Liver (tissue), 9 donors: Measurements from ENCODE around the gene ARMH1. TPM values are rescaled to one million over a fixed set of nuclear protein-coding genes. Genes with fewer than 3 reads are reported as not detected.
"Not testable (repeated sequence)": the region's sequence is repeated elsewhere in the genome, so short reads cannot be mapped to it uniquely, and the experiment has no call there.

ENCODE experiments used
- DNase-seq: peaks from one replicate; pipeline ENCODE4 v3.0.0-alpha.2; 2017; ENCODE audit warnings: low spot score
- H3K27ac ChIP-seq, 2 donors: one replicate each; pipeline ENCODE4 v1.7.0; 2013; ENCODE audit warnings: inconsistent platforms in 2 of 2, low read length in 2 of 2, control low read depth in 1 of 2, low read depth in 1 of 2, mild to moderate bottlenecking in 1 of 2
- H3K27me3 ChIP-seq, 4 donors: one replicate each; pipeline versions ENCODE4 v1.6.1 to v1.7.0; 2013; ENCODE audit warnings: low read length in 3 of 4, inconsistent platforms in 1 of 4, mild to moderate bottlenecking in 1 of 4, moderate library complexity in 1 of 4; ENCODE audit not compliant: control insufficient read depth in 4 of 4, insufficient read depth in 4 of 4
- H3K36me3 ChIP-seq, 4 donors: one replicate each; pipeline versions ENCODE4 v1.6.1 to v1.7.0; 2013; ENCODE audit warnings: low read length in 3 of 4, mild to moderate bottlenecking in 3 of 4, low read depth in 1 of 4, moderate library complexity in 1 of 4; ENCODE audit not compliant: control insufficient read depth in 4 of 4, insufficient read depth in 3 of 4
- H3K4me1 ChIP-seq, 4 donors: one replicate each; pipeline versions ENCODE4 v1.6.1 to v1.7.0; 2013; ENCODE audit warnings: low read length in 3 of 4, mild to moderate bottlenecking in 3 of 4, moderate library complexity in 1 of 4; ENCODE audit not compliant: control insufficient read depth in 4 of 4, insufficient read depth in 4 of 4
- H3K4me3 ChIP-seq, 3 donors: one replicate each; pipeline versions ENCODE4 v1.6.1 to v1.7.0; 2013; ENCODE audit warnings: low read length in 3 of 3, control low read depth in 1 of 3, low read depth in 1 of 3, mild to moderate bottlenecking in 1 of 3
- H3K9ac ChIP-seq, 2 donors: one replicate each; pipeline ENCODE4 v1.7.0; 2013; ENCODE audit warnings: low read length in 2 of 2, mild to moderate bottlenecking in 2 of 2, moderate library complexity in 2 of 2, control low read depth in 1 of 2, low read depth in 1 of 2
- H3K9me3 ChIP-seq, 4 donors: one replicate each; pipeline versions ENCODE4 v1.6.1 to v1.7.0; 2013; ENCODE audit warnings: low read length in 3 of 4; ENCODE audit not compliant: control insufficient read depth in 4 of 4
- EGR1 ChIP-seq, 2 donors: IDR thresholded peaks; 2 replicates each; pipeline ENCODE4 v1.6.1; 2016 to 2018; ENCODE audit warnings: antibody characterized with exemption in 2 of 2, low read depth in 2 of 2
- FOXA1 ChIP-seq: IDR thresholded peaks from 2 replicates; pipeline ENCODE4 v1.6.1; 2016; ENCODE audit warnings: antibody characterized with exemption
- FOXA2 ChIP-seq: IDR thresholded peaks from 2 replicates; pipeline ENCODE4 v1.6.1; 2016; ENCODE audit warnings: antibody characterized with exemption
- GABPA ChIP-seq, 2 donors: IDR thresholded peaks in 1 of 2; conservative IDR thresholded peaks in 1 of 2; 2 replicates each; pipeline ENCODE4 v1.6.1; 2016; ENCODE audit warnings: antibody characterized with exemption in 2 of 2, mild to moderate bottlenecking in 1 of 2, moderate library complexity in 1 of 2
- HNF4A ChIP-seq, 2 donors: conservative IDR thresholded peaks; 2 replicates each; pipeline ENCODE4 v1.6.1; 2016; ENCODE audit warnings: antibody characterized with exemption in 2 of 2, mild to moderate bottlenecking in 2 of 2
- HNF4G ChIP-seq: IDR thresholded peaks from 2 replicates; pipeline ENCODE4 v1.6.1; 2016; ENCODE audit warnings: antibody characterized with exemption
- JUND ChIP-seq, 2 donors: IDR thresholded peaks; 2 replicates each; pipeline ENCODE4 v1.6.1; 2016; ENCODE audit warnings: antibody characterized with exemption in 2 of 2
- NR2F2 ChIP-seq: IDR thresholded peaks from 2 replicates; pipeline ENCODE4 v1.6.1; 2016; ENCODE audit warnings: antibody characterized with exemption
- RXRA ChIP-seq, 2 donors: IDR thresholded peaks; 2 replicates each; pipeline ENCODE4 v1.6.1; 2017 to 2018; ENCODE audit warnings: antibody characterized with exemption in 2 of 2, mild to moderate bottlenecking in 1 of 2
- SP1 ChIP-seq: IDR thresholded peaks from 2 replicates; pipeline ENCODE4 v1.6.1; 2018; ENCODE audit warnings: antibody characterized with exemption, mild to moderate bottlenecking
- TAF1 ChIP-seq: conservative IDR thresholded peaks from 2 replicates; pipeline ENCODE4 v1.6.1; 2016; ENCODE audit warnings: antibody characterized with exemption, mild to moderate bottlenecking
- YY1 ChIP-seq: IDR thresholded peaks from 2 replicates; pipeline ENCODE4 v1.6.1; 2016; ENCODE audit warnings: antibody characterized with exemption, mild to moderate bottlenecking
- WGBS: extraction: QIAGEN DNeasy Blood & Tissue Kit; methylation state at CpG from one replicate; pipeline ENCODE4 v1.1.7; 2013; 5-methylcytosine and 5-hydroxymethylcytosine counted together
- polyA plus RNA-seq, 2 donors: library from polyadenylated mRNA; stranded (reverse) in 1 of 2; unstranded in 1 of 2; fragments of 200-250 nt in 1 of 2; fragments of >200 nt in 1 of 2; fragmentation: Nextera tagmentation in 1 of 2; extraction: Ambion mirVana in 1 of 2; gene quantifications; one replicate each; pipeline versions ENCODE4 v1.2.1 to v1.2.3, GENCODE V29; 2013 to 2015
- total RNA-seq, 2 donors: library from RNA; depleted of rRNA; stranded (reverse); fragments of >200 nt; gene quantifications; one replicate each; pipeline ENCODE4 v1.2.3, GENCODE V29; 2014
- TF ChIP-seq, protein P1 (sequence below): IDR thresholded peaks from 2 replicates; pipeline ENCODE4 v1.6.1; 2016; ENCODE audit warnings: antibody characterized with exemption
- donor health status: healthy.
- donor health status: healthy.
- donor health status: healthy.
- donor health status: healthy.
- donor health status: healthy.

Gene ARMH1
- total and polyA plus RNA-seq, 4 donors = 2.2 to 20.3 (median 5.5) TPM

DNA sequence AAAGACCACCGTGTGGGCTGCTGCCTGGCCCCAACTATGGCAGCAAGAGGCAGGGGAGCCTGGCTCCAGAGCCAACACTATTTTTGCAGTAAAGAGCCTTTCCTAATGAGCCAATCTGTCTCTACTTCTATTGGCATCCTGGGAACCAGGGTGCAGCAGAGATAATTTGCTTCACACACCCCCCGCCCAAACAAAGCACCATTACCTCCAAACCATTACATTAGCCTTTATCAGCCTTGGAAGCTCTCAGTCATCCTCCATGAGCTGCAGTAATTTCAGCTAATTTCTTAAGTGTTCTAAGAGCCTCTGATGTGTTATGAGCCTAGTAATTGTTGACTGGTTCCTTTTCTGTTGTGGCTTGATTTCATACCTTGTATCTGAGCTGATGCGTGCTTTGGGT is 21.6 kb downstream of the ARMH1 start:
- TF ChIP-seq, protein P1, sequence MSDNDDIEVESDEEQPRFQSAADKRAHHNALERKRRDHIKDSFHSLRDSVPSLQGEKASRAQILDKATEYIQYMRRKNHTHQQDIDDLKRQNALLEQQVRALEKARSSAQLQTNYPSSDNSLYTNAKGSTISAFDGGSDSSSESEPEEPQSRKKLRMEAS = no peak
- TF ChIP-seq EGR1 (IDR thresholded peaks at IDR 0.05; ENCODE audit: low read depth in 2 of 2) = no peak
- TF ChIP-seq FOXA2 = no peak
- no peak for TF ChIP-seq YY1
- TF ChIP-seq TAF1 = no peak
- no peak for TF ChIP-seq GABPA (IDR thresholded peaks at IDR 0.05 in 1 of 2, conservative IDR thresholded peaks at IDR 0.05 in 1 of 2)
- no peak for TF ChIP-seq FOXA1
- Histone ChIP-seq H3K4me1 (peaks cover 2 to 4% (median 4%) of the 10 kb centered on the region in 4 donors), H3K4me3 (no peak overlapping the region), H3K27ac (no peak overlapping the region), H3K9ac (no peak overlapping the region), H3K27me3 (no peaks in the 10 kb centered on the region), H3K36me3 (no peaks in the 10 kb centered on the region), H3K9me3 (no peaks in the 10 kb centered on the region)
- whole genome bisulfite sequencing = 93% methylated on average over 3 of the region's 3 CpGs
- no peak for DNase-seq

DNA sequence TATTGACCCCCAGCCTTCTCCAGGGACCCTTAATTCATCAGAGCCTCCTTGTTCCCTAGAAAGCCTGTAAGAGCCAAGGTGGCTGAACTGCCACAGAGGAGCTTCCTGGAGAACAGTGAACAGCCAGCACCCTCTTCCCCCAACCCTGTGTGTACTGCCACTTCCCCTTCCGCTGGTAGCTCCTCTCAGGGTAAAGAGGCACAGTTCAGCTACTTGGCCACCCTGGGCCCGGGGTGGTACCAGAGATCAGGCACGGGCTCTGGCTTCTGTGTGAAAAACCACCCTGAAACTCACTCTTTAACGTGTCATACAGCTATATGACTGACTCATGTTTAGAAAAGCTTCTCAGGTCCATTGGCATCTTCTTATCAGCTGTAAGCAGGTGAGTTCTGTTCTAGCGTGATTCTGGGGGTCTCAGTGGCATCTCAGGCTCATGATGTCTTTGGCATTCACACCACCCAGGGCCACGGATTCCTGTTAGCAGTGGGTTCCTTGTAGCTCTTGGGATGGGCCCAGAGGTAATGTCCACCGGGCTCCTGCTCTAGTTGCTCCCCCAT is 22.4 kb downstream of the ARMH1 start:
- H3K4me1 ChIP-seq = peaks cover 2 to 5% (median 4%) of the 10 kb centered on the region in 4 donors
- no peak for DNase-seq
- no peak overlapping the region for H3K4me3 ChIP-seq
- H3K27ac ChIP-seq = no peak overlapping the region
- no peak for TF ChIP-seq HNF4G
- TF ChIP-seq FOXA2 = no peak
- no peak for TF ChIP-seq FOXA1
- no peak for TF ChIP-seq HNF4A (conservative IDR thresholded peaks at IDR 0.05)
- no peaks in the 10 kb centered on the region for H3K27me3 ChIP-seq
- 78% methylated on average over 7 of the region's 7 CpGs for WGBS
- no peaks in the 10 kb centered on the region for H3K36me3 ChIP-seq
- H3K9me3 ChIP-seq = no peaks in the 10 kb centered on the region
- H3K9ac ChIP-seq = no peak overlapping the region

DNA sequence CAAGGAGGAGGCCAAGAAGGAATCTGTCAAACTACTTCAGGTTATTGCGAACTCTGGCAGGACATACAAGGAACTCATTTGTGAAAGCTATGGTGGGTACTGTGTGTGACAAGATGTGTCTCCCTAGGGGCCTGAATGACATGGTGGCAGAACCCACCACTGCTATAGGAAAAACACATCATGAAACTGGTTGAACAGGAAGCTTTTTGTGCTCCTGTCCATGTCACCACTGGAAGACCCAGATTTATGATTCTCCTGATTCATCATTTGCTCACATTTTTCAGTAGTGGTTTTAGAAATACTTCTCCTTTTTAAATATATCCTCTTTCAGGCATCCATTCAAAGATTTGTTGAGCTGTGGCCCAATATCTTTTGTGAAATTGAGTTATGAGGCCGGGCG is 23.6 kb downstream of the ARMH1 start:
- no peaks in the 10 kb centered on the region for H3K27me3 ChIP-seq
- 97% methylated on average over 3 of the region's 3 CpGs for WGBS
- TF ChIP-seq RXRA (IDR thresholded peaks at IDR 0.05) (no peak), JUND (IDR thresholded peaks at IDR 0.05) (no peak), FOXA1 (no peak), YY1 (no peak), NR2F2 (no peak), GABPA (IDR thresholded peaks at IDR 0.05 in 1 of 2, conservative IDR thresholded peaks at IDR 0.05 in 1 of 2) (no peak), EGR1 (IDR thresholded peaks at IDR 0.05; ENCODE audit: low read depth in 2 of 2) (no peak), HNF4A (conservative IDR thresholded peaks at IDR 0.05) (no peak), SP1 (no peak)

DNA sequence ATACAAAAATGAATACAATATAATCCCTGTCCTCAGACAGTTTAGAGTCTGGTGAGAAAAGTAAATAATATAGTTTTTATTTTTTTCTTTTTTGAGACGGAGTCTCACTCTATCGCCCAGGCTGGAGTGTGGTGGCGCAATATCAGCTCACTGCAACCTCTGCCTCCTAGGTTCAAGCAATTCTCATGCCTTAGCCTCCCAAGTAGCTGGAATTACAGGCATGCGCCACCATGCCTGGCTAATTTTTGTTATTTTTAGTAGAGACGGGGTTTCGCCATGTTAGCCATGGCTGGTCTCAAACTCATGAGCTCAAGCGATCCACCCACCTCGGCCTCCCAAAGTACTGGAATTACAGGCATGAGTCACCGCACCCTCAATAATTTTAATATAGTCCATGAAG is 24.9 kb downstream of the ARMH1 start:
- H3K4me1 ChIP-seq, H3K36me3 ChIP-seq, H3K9ac ChIP-seq, H3K4me3 ChIP-seq, H3K27me3 ChIP-seq, DNase-seq, H3K9me3 ChIP-seq, H3K27ac ChIP-seq: not testable (repeated sequence)
- WGBS = 90% methylated on average over 9 of the region's 9 CpGs

More for the DNA sequence above, 23.6 kb downstream of the ARMH1 start:
- Histone ChIP-seq H3K36me3 (no peaks in the 10 kb centered on the region), H3K27ac (no peak overlapping the region), H3K4me1 (peaks cover 2 to 5% (median 4%) of the 10 kb centered on the region in 4 donors), H3K9ac (no peak overlapping the region), H3K4me3 (no peak overlapping the region), H3K9me3 (no peaks in the 10 kb centered on the region)
- DNase-seq = no peak
